Ishikawa (cell line): ENCODE data around the gene MDFI.

Source experiments
- CEBPB ChIP-seq: IDR thresholded peaks from 2 replicates; pipeline ENCODE4 v1.6.1; 2012
- CREB1 ChIP-seq: IDR thresholded peaks from 2 replicates; pipeline ENCODE4 v1.6.1; 2012; ENCODE audit warnings: low read depth
- EGR1 ChIP-seq: IDR thresholded peaks from 2 replicates; pipeline ENCODE4 v1.6.1; 2012
- EP300 ChIP-seq: IDR thresholded peaks from 2 replicates; pipeline ENCODE4 v1.6.1; 2012; ENCODE audit warnings: borderline replicate concordance
- FOXM1 ChIP-seq: IDR thresholded peaks from 2 replicates; pipeline ENCODE4 v1.6.1; 2012; ENCODE audit warnings: low read depth, borderline replicate concordance
- NFIC ChIP-seq: IDR thresholded peaks from 2 replicates; pipeline ENCODE4 v1.6.1; 2012
- RAD21 ChIP-seq: IDR thresholded peaks from 2 replicates; pipeline ENCODE4 v1.6.1; 2012; ENCODE audit warnings: low read depth
- REST ChIP-seq: IDR thresholded peaks from 2 replicates; pipeline ENCODE4 v1.6.1; 2012; ENCODE audit warnings: low read depth, mild to moderate bottlenecking
- TAF1 ChIP-seq: IDR thresholded peaks from 2 replicates; pipeline ENCODE4 v1.6.1; 2012; ENCODE audit warnings: low read depth, mild to moderate bottlenecking
- TCF12 ChIP-seq: IDR thresholded peaks from 2 replicates; pipeline ENCODE4 v1.6.1; 2012; ENCODE audit warnings: low read depth
- TEAD4 ChIP-seq: IDR thresholded peaks from 2 replicates; pipeline ENCODE4 v1.6.1; 2012
- USF1 ChIP-seq: IDR thresholded peaks from 2 replicates; pipeline ENCODE4 v1.6.1; 2012
- YY1 ChIP-seq: IDR thresholded peaks from 2 replicates; pipeline ENCODE4 v1.6.1; 2012; ENCODE audit warnings: low read depth
- ZBTB7A ChIP-seq: IDR thresholded peaks from 2 replicates; pipeline ENCODE4 v1.6.1; 2012; ENCODE audit warnings: low read depth
- TF ChIP-seq, protein P1 (sequence below): IDR thresholded peaks from 2 replicates; pipeline ENCODE4 v1.6.1; 2012

MDFI gene

GRCh38 chr6:41646026-41646795 lies 7.9 kb downstream of the MDFI start:
- TF ChIP-seq CEBPB (no peak), TCF12 (no peak), REST (no peak), FOXM1 (no peak), EGR1 (no peak), EP300 (no peak)
- TF ChIP-seq, protein P1, sequence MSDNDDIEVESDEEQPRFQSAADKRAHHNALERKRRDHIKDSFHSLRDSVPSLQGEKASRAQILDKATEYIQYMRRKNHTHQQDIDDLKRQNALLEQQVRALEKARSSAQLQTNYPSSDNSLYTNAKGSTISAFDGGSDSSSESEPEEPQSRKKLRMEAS, result no peak

- TF ChIP-seq RAD21, result no peak
- TF ChIP-seq, protein P1, result no peak
- TF ChIP-seq NFIC, result no peak
- no peak for TF ChIP-seq EGR1
- TF ChIP-seq TAF1, result no peak
- TF ChIP-seq EP300, result no peak
- no peak for TF ChIP-seq TEAD4
- TF ChIP-seq CEBPB, result no peak
- no peak for TF ChIP-seq TCF12
- no peak for TF ChIP-seq CREB1
- TF ChIP-seq REST, result no peak
- no peak for TF ChIP-seq USF1
- no peak for TF ChIP-seq ZBTB7A
- no peak for TF ChIP-seq FOXM1
- TF ChIP-seq YY1, result no peak
Observed at GRCh38 chr6:41647061-41647511, 8.8 kb downstream of the MDFI start.

- TF ChIP-seq RAD21, result no peak
- no peak for TF ChIP-seq CREB1
- no peak for TF ChIP-seq NFIC
- no peak for TF ChIP-seq ZBTB7A
- no peak for TF ChIP-seq FOXM1
- no peak for TF ChIP-seq USF1
- no peak for TF ChIP-seq REST
- no peak for TF ChIP-seq EGR1
- TF ChIP-seq EP300, result no peak
Observed at GRCh38 chr6:41648070-41648585, 9.9 kb downstream of the MDFI start.

DNA sequence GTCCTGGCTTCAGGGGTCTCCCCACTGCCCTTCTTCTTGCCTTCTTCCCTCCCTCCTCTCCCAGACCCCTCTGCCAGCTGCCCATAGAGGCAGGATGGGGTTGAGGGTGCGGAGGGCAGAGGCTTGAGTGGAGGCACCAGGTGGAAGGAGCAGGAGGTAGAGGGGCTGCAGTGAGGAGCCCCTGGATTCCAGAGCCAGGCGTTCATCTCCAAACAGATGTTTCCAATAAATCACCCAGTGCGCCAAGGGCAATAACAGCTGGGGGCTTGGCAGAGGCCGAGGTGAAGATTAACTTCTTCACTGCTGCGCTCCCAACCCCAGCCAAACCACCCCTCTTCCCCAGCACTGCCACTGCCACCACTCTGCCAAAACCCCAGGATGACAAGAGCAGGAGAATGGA lies 10.7 kb downstream of the MDFI start:
- no peak for TF ChIP-seq NFIC
- no peak for TF ChIP-seq TAF1
- TF ChIP-seq TEAD4, result no peak

GRCh38 chr6:41649596-41649995 lies 11.3 kb downstream of the MDFI start:
- TF ChIP-seq RAD21 (no peak), EGR1 (no peak), USF1 (no peak), NFIC (no peak), CEBPB (no peak), CREB1 (no peak), FOXM1 (no peak), TCF12 (no peak)
- TF ChIP-seq, protein P1, result no peak
